ENCODE data around the gene TSPAN1. TPM values are rescaled to one million over a fixed set of nuclear protein-coding genes. Genes with fewer than 3 reads are reported as not detected.

TSPAN1 gene
- total and polyA plus RNA-seq, 4 donors, result 2.3 to 26.5 (median 3.5) TPM

DNA sequence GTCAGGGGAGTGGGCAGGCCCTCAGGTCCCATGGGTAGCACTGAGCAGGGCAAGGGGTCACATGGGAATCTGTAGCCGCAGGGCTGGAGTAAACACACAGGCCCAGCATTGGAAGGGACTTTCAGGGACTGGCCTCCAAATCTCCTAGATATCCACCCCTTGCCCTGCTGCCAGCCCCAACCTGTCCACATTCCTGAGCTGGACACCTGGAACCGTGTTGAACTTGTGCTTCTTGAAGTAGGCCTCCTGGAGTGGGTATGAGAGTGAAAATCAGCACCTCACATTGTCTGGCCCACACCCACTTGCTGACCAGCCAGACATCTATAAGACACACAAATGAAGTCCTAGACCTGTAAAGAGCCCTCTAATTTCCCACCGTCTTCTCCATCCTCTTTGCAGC lies 15.7 kb downstream of the TSPAN1 start:
- Histone ChIP-seq H3K27me3 (ENCODE audit: control insufficient read depth in 1 of 2, insufficient read depth in 2 of 2, low read length in 1 of 2) (no peaks in the 10 kb centered on the region), H3K36me3 (ENCODE audit: control insufficient read depth in 1 of 2, insufficient read depth in 2 of 2, low read length in 1 of 2) (peaks cover 5% of the 10 kb centered on the region in 2 donors), H3K27ac (ENCODE audit: low read depth in 1 of 2, low read length in 2 of 2) (no peak overlapping the region), H3K4me1 (ENCODE audit: control insufficient read depth in 1 of 2, insufficient read depth in 2 of 2, low read length in 2 of 2) (no peaks in the 10 kb centered on the region), H3K9me3 (ENCODE audit: control insufficient read depth, low read length) (no peaks in the 10 kb centered on the region), H3K4me3 (ENCODE audit: low read length in 2 of 2) (no peak overlapping the region)
- DNase-seq (peak in 1 of 2 donors; percentile 32), ATAC-seq (ENCODE audit: low FRiP score) (no peak)
- 82 to 83% methylated on average over 3 of the region's 3 CpGs for WGBS, 2 donors
- intact Hi-C loops (cut with DNase I), result no loop called here

DNA sequence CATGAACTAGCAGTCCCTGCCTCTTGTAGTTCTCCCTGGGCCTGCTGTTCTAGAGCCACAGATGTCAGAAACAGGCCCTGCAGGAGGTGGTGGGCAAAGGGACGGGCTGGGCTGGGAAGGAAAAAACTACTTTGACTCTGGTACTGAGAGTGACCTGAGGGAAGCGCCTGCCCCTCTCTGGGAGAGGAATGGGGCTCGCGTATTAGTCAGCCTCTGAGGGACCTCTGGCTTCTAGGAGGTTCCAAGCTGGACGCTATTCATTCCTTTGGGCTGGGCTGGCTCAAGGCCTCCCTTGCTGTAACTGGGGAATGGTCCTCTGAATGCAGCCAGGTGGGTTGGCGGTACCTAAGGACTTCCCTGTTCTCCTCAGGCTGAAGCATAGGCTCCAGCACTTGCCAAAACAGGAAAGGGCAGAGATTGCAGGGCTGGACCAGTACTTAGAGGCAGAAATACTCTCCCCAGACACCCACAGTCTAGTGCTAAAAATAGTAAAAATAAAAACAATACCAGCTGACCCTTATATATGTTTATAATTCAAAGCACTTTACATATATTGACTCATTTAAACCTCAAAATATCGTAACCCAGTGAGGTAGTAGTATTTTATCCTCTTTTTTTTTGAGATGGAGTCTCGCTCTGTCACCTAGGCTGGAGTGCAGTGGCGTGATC lies 16.3 kb downstream of the TSPAN1 start:
- no peak for ATAC-seq (ENCODE audit: low FRiP score)
- Histone ChIP-seq H3K4me3 (ENCODE audit: low read length in 2 of 2) (no peak overlapping the region), H3K4me1 (ENCODE audit: control insufficient read depth in 1 of 2, insufficient read depth in 2 of 2, low read length in 2 of 2) (no peaks in the 10 kb centered on the region), H3K27me3 (ENCODE audit: control insufficient read depth in 1 of 2, insufficient read depth in 2 of 2, low read length in 1 of 2) (no peaks in the 10 kb centered on the region), H3K27ac (ENCODE audit: low read depth in 1 of 2, low read length in 2 of 2) (no peak overlapping the region), H3K9me3 (ENCODE audit: control insufficient read depth, low read length) (no peaks in the 10 kb centered on the region), H3K36me3 (ENCODE audit: control insufficient read depth in 1 of 2, insufficient read depth in 2 of 2, low read length in 1 of 2) (peaks cover 5% of the 10 kb centered on the region in 2 donors)
- peak in 1 of 2 donors; percentile 45 for DNase-seq
- WGBS, 2 donors, result 48 to 53% methylated on average over 9 of the region's 9 CpGs
- intact Hi-C loops (cut with DNase I), result no loop called here

DNA sequence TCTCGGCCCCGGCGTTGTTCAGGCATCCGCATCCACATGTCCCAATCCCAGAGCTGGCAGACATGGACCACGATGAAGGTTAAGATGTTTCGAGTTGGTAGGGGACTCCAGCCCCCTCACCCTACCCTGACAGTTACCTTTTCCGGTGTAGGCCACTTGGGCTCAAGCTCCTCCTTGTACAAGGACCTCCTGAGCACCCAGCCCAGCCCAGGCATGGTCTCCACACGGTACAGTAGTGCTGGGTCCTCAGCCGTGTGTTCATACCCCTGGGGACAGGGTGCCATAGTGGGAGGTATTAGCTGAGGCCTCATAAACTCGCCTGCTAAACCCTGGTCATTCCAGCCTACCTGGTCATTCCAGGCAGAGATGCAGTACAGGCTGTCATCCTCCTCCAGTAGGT lies 17.3 kb downstream of the TSPAN1 start:
- WGBS, 2 donors, result 91 to 94% methylated on average over 10 of the region's 10 CpGs
- no peak overlapping the region for H3K4me3 ChIP-seq (ENCODE audit: low read length in 2 of 2)
- ATAC-seq (ENCODE audit: low FRiP score), result no peak
- no peak overlapping the region for H3K27ac ChIP-seq (ENCODE audit: low read depth in 1 of 2, low read length in 2 of 2)
- peak in 1 of 2 donors; percentile 51 for DNase-seq
- H3K27me3 ChIP-seq (ENCODE audit: control insufficient read depth in 1 of 2, insufficient read depth in 2 of 2, low read length in 1 of 2), result no peaks in the 10 kb centered on the region
- H3K36me3 ChIP-seq (ENCODE audit: control insufficient read depth in 1 of 2, insufficient read depth in 2 of 2, low read length in 1 of 2), result peaks cover 5% of the 10 kb centered on the region in 2 donors
- peaks cover 0 to 3% of the 10 kb centered on the region in 2 donors for H3K4me1 ChIP-seq (ENCODE audit: control insufficient read depth in 1 of 2, insufficient read depth in 2 of 2, low read length in 2 of 2)
- H3K9me3 ChIP-seq (ENCODE audit: control insufficient read depth, low read length), result no peaks in the 10 kb centered on the region
- intact Hi-C loops (cut with DNase I), result no loop called here

DNA sequence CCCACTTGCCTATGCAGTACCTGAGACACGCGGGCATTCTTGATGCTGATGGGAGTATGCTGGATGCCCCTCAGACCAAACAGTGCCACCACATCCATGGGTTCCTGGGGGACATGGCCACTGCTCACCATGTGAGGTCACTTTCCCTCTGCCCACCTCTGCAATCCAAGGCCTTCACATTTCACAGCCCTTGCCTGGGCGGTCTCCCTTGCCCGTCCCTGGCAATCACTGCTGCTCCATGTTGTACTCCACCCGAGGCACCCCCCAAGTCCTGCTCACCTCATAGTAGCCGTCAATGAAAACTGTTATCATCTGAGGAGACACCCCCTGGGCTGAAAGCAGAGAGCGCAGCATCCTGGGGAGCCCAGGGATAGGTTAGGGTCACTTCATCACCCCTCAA lies 18.4 kb downstream of the TSPAN1 start:
- peaks cover 0 to 5% of the 10 kb centered on the region in 2 donors for H3K36me3 ChIP-seq (ENCODE audit: control insufficient read depth in 1 of 2, insufficient read depth in 2 of 2, low read length in 1 of 2)

DNA sequence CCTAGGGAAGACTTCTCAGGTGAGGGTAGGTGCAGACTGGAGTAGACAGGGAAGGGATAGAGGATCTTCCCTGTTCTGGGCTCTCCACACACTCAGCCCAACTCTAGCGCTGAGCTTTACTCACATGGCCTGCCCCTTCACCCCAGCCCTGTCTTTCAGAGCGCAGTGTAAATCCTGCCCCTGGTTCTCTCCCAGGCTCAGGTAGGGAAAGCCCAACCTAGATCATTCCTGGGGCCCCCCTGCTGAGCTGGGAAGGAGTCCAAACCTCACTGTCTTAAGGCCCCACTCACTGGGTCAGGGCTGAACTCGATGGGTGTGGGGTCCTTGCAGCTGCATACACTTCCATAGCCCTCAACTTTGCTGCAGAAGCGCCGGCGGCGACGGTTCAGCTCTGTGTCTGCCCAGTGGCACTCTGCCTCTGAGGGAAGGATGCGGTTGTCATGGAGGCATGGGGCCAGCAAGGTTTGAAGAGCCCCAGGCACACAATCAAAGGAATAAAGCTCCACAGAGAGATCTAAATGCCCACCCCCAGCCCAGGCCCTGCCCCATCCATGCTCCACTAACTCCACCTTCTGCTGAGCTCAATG lies 19.2 kb downstream of the TSPAN1 start:
- WGBS, 2 donors, result 77 to 87% methylated on average over 9 of the region's 9 CpGs

More for the DNA sequence above, 18.4 kb downstream of the TSPAN1 start:
- H3K4me3 ChIP-seq (ENCODE audit: low read length in 2 of 2), result no peak overlapping the region
- H3K9me3 ChIP-seq (ENCODE audit: control insufficient read depth, low read length), result no peaks in the 10 kb centered on the region
- ATAC-seq (ENCODE audit: low FRiP score) (no peak), DNase-seq (peak in 1 of 2 donors; percentile 62)
- H3K27me3 ChIP-seq (ENCODE audit: control insufficient read depth in 1 of 2, insufficient read depth in 2 of 2, low read length in 1 of 2), result no peaks in the 10 kb centered on the region
- intact Hi-C loops (cut with DNase I), result no loop called here
- H3K4me1 ChIP-seq (ENCODE audit: control insufficient read depth in 1 of 2, insufficient read depth in 2 of 2, low read length in 2 of 2), result peaks cover 0 to 7% of the 10 kb centered on the region in 2 donors
- H3K27ac ChIP-seq (ENCODE audit: low read depth in 1 of 2, low read length in 2 of 2), result no peak overlapping the region
- WGBS, 2 donors, result 90% methylated on average over 7 of the region's 7 CpGs

DNA sequence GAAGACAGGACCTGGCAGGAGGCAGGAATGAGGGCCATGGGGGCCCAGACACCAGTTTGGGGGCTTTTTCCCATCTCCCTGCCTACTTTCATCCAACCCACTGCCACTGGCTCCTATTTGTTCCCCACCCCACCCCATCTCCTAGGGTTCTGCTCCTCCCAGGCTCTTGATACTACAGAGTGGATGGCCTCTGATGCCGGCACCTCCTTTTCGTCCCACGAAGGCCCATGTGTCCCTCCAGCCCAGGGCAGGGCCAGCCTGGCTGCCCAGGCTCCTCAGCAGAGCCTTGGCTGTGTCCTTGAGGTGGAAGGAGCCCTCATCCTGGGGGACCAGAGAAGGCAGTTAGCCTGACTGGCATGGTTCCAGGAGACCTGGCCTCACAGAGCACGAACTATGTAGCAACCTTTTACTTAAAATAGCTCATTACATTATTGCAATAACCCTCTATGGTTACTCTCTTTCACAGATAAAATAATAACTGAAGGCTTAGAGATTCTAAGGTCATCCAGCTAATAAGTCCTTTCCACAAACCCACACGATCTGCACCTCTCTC lies 19.8 kb downstream of the TSPAN1 start:
- ATAC-seq (ENCODE audit: low FRiP score), result no peak
- H3K27ac ChIP-seq (ENCODE audit: low read depth in 1 of 2, low read length in 2 of 2), result no peak overlapping the region
- peaks cover 0 to 5% of the 10 kb centered on the region in 2 donors for H3K36me3 ChIP-seq (ENCODE audit: control insufficient read depth in 1 of 2, insufficient read depth in 2 of 2, low read length in 1 of 2)
- H3K4me1 ChIP-seq (ENCODE audit: control insufficient read depth in 1 of 2, insufficient read depth in 2 of 2, low read length in 2 of 2), result peaks cover 0 to 7% of the 10 kb centered on the region in 2 donors
- DNase-seq, result peak in 1 of 2 donors; percentile 55
- 56 to 58% methylated on average over 5 of the region's 5 CpGs for WGBS, 2 donors
- H3K4me3 ChIP-seq (ENCODE audit: low read length in 2 of 2), result no peak overlapping the region
- H3K27me3 ChIP-seq (ENCODE audit: control insufficient read depth in 1 of 2, insufficient read depth in 2 of 2, low read length in 1 of 2), result no peaks in the 10 kb centered on the region
- intact Hi-C loops (cut with DNase I), result no loop called here
- H3K9me3 ChIP-seq (ENCODE audit: control insufficient read depth, low read length), result no peaks in the 10 kb centered on the region

More for the DNA sequence above, 19.2 kb downstream of the TSPAN1 start:
- ATAC-seq (ENCODE audit: low FRiP score), result no peak
- Histone ChIP-seq H3K27ac (ENCODE audit: low read depth in 1 of 2, low read length in 2 of 2) (no peak overlapping the region), H3K36me3 (ENCODE audit: control insufficient read depth in 1 of 2, insufficient read depth in 2 of 2, low read length in 1 of 2) (peaks cover 0 to 5% of the 10 kb centered on the region in 2 donors), H3K27me3 (ENCODE audit: control insufficient read depth in 1 of 2, insufficient read depth in 2 of 2, low read length in 1 of 2) (no peaks in the 10 kb centered on the region), H3K9me3 (ENCODE audit: control insufficient read depth, low read length) (no peaks in the 10 kb centered on the region), H3K4me3 (ENCODE audit: low read length in 2 of 2) (no peak overlapping the region), H3K4me1 (ENCODE audit: control insufficient read depth in 1 of 2, insufficient read depth in 2 of 2, low read length in 2 of 2) (peaks cover 0 to 7% of the 10 kb centered on the region in 2 donors)
- intact Hi-C loops (cut with DNase I), result no loop called here
- peak in 1 of 2 donors; percentile 70 for DNase-seq

DNA sequence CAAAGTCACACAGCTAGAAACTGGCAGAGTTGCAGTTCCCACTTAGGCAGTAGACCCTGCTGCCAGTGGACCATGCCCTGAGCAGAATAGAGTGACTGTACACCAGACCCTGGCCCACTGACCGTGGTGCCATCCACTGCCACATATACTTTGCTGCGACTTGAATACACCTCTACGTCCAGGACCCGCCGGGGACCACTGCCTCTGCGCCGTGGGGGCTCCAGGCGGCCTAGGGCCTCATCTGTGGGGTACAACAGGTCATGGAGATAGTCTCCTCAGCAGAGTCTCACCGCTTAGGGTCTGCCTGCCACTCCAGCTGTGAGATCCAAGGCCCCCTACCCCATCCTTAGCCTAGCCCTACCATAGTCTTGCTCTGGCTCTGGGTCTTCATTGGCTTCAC lies 21.7 kb downstream of the TSPAN1 start:
- intact Hi-C loops (cut with DNase I), result no loop called here

DNA sequence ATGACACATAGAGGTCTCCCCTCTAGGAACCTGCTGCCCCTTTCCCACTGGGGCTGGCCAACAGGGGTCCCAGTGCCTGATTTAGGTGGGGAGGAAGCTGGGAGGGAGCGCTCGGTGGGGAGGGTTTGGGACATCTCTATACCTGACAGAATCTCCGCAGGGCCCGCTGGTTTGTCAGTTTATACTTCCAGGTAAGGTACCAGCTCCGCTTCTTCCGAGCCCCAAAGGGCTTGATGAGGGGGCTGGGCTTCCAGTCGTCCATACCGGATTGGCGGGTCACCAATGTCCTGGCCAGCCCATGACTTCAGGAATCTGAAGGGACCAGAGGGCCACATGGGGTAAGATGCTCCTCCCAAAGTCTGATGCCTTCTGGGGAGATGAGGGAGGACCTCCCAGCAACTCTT lies 22.7 kb downstream of the TSPAN1 start:
- Histone ChIP-seq H3K4me3 (ENCODE audit: low read length in 2 of 2) (peak overlapping the region; percentile 39 to 47), H3K27me3 (ENCODE audit: control insufficient read depth in 1 of 2, insufficient read depth in 2 of 2, low read length in 1 of 2) (no peaks in the 10 kb centered on the region), H3K36me3 (ENCODE audit: control insufficient read depth in 1 of 2, insufficient read depth in 2 of 2, low read length in 1 of 2) (peaks cover 0 to 3% of the 10 kb centered on the region in 2 donors), H3K27ac (ENCODE audit: low read depth in 1 of 2, low read length in 2 of 2) (no peak overlapping the region), H3K9me3 (ENCODE audit: control insufficient read depth, low read length) (no peaks in the 10 kb centered on the region), H3K4me1 (ENCODE audit: control insufficient read depth in 1 of 2, insufficient read depth in 2 of 2, low read length in 2 of 2) (peaks cover 0 to 7% of the 10 kb centered on the region in 2 donors)
- ATAC-seq (ENCODE audit: low FRiP score) (no peak), DNase-seq (peak in 1 of 2 donors; percentile 59)
- intact Hi-C loops (cut with DNase I), result no loop called here
- WGBS, 2 donors, result 41 to 46% methylated on average over 9 of the region's 9 CpGs

More for the DNA sequence above, 21.7 kb downstream of the TSPAN1 start:
- ATAC-seq (ENCODE audit: low FRiP score) (no peak), DNase-seq (peak in 1 of 2 donors; percentile 68)
- H3K27me3 ChIP-seq (ENCODE audit: control insufficient read depth in 1 of 2, insufficient read depth in 2 of 2, low read length in 1 of 2), result no peaks in the 10 kb centered on the region
- no peak overlapping the region for H3K27ac ChIP-seq (ENCODE audit: low read depth in 1 of 2, low read length in 2 of 2)
- H3K4me1 ChIP-seq (ENCODE audit: control insufficient read depth in 1 of 2, insufficient read depth in 2 of 2, low read length in 2 of 2), result peaks cover 0 to 7% of the 10 kb centered on the region in 2 donors
- H3K36me3 ChIP-seq (ENCODE audit: control insufficient read depth in 1 of 2, insufficient read depth in 2 of 2, low read length in 1 of 2), result peaks cover 0 to 5% of the 10 kb centered on the region in 2 donors
- H3K9me3 ChIP-seq (ENCODE audit: control insufficient read depth, low read length), result no peaks in the 10 kb centered on the region
- WGBS, 2 donors, result 92 to 93% methylated on average over 9 of the region's 9 CpGs
- no peak overlapping the region for H3K4me3 ChIP-seq (ENCODE audit: low read length in 2 of 2)

Data from aorta (tissue), 5 donors.